Upper lobe of left lung (tissue), 6 donors: ENCODE data around the gene RNF41. TPM values are rescaled to one million over a fixed set of nuclear protein-coding genes. Genes with fewer than 3 reads are reported as not detected.

ENCODE experiments used
- ATAC-seq, 2 donors: fragments of 200-7000 bp; cut with Tn5 transposase; one replicate each; pipeline ENCODE4 v1.9.1; 2022; ENCODE audit warnings: mild to moderate bottlenecking in 2 of 2, moderate library complexity in 2 of 2; ENCODE audit not compliant: low FRiP score in 2 of 2
- DNase-seq, 2 donors: peaks; one replicate each; pipeline ENCODE4 v3.0.0-alpha.2; 2019 to 2020
- H3K27ac ChIP-seq, 4 donors: fragments of 200-600 bp; sonication (generic); one replicate each; pipeline ENCODE4 v1.5.1; 2016 to 2019
- H3K27me3 ChIP-seq, 4 donors: fragments of 200-600 bp; sonication (generic); one replicate each; pipeline ENCODE4 v1.5.1; 2017 to 2019
- H3K36me3 ChIP-seq, 4 donors: fragments of 200-600 bp; sonication (generic); one replicate each; pipeline ENCODE4 v1.5.1; 2016 to 2019
- H3K4me1 ChIP-seq, 4 donors: fragments of 200-600 bp; sonication (generic); one replicate each; pipeline ENCODE4 v1.5.1; 2018 to 2019
- H3K4me3 ChIP-seq, 4 donors: fragments of 200-600 bp; sonication (generic); one replicate each; pipeline ENCODE4 v1.5.1; 2017 to 2019; ENCODE audit warnings: mild to moderate bottlenecking in 2 of 4, moderate library complexity in 1 of 4
- H3K9me3 ChIP-seq, 4 donors: fragments of 200-600 bp; sonication (generic); one replicate each; pipeline ENCODE4 v1.5.1; 2018 to 2019
- EP300 ChIP-seq, 4 donors: sonication (generic); formaldehyde crosslinking; IDR thresholded peaks; one replicate each; pipeline ENCODE4 v1.5.1; 2017; ENCODE audit warnings: antibody characterized with exemption in 4 of 4, control low read depth in 2 of 4
- POLR2A ChIP-seq, 4 donors: fragments of 450-650 bp; IDR thresholded peaks; one replicate each; pipeline ENCODE4 v1.5.1; 2016 to 2017; ENCODE audit warnings: antibody characterized with exemption in 4 of 4, mild to moderate bottlenecking in 2 of 4
- POLR2AphosphoS5 ChIP-seq, 2 donors: sonication (generic); formaldehyde crosslinking; IDR thresholded peaks; one replicate each; pipeline ENCODE4 v1.5.1; 2017; ENCODE audit warnings: antibody characterized with exemption in 2 of 2
- WGBS, 2 donors: methylation state at CpG; one replicate each; pipeline ENCODE4 v1.1.5; 2017 to 2018; 5-methylcytosine and 5-hydroxymethylcytosine counted together
- total RNA-seq, 6 donors: library from RNA; depleted of rRNA in 4 of 6; stranded (reverse); fragments of >200 nt in 4 of 6; gene quantifications; one replicate each; pipeline versions ENCODE4 v1.1.0 to v1.2.1, GENCODE V29; 2016 to 2021
- TF ChIP-seq, protein P1 (sequence below), 6 experiments: fragments of 450-650 bp in 4 of 6; fragments of 200-600 bp in 2 of 6; sonication (generic) in 2 of 6; IDR thresholded peaks; one replicate each; pipeline ENCODE4 v1.5.1; 2016 to 2019; ENCODE audit warnings: antibody characterized with exemption in 6 of 6
- donor health status: DM: no; HTN: no; CAD: no; lungs with moderate emphysema.
- donor health status: DM: no; HTN: yes; CAD: no; lungs with severe emphysema.

The RNF41 gene
- total RNA-seq, 6 donors from 2014 or later: 38.8 to 94.3 (median 62.1) TPM

DNA sequence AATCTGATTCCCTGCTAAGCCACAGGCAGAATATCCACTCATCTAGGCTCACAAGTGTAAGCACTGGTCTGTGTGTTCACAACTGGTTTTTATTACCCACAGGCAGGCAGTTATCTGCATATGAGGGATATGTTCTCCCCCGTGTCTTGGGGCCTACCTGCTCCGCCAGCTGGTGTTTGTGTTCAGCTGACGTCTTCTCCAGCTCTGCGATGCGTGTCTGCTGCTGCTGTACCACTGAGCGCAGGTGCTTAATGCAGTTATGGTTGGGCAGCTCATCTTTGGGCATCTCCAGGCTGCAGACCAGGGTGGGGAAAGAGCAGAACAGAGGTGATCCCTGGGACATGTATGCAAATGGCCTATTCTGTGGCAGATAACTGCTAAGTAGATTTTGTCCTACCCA, 13.7 kb downstream of the RNF41 start:
- H3K27ac ChIP-seq: no peak overlapping the region
- no peaks in the 10 kb centered on the region for H3K27me3 ChIP-seq
- no peaks in the 10 kb centered on the region for H3K4me1 ChIP-seq
- TF ChIP-seq EP300 (IDR thresholded peaks at IDR 0.05) (no peak), POLR2A (IDR thresholded peaks at IDR 0.05) (no peak), POLR2AphosphoS5 (IDR thresholded peaks at IDR 0.05) (no peak)
- TF ChIP-seq, protein P1, sequence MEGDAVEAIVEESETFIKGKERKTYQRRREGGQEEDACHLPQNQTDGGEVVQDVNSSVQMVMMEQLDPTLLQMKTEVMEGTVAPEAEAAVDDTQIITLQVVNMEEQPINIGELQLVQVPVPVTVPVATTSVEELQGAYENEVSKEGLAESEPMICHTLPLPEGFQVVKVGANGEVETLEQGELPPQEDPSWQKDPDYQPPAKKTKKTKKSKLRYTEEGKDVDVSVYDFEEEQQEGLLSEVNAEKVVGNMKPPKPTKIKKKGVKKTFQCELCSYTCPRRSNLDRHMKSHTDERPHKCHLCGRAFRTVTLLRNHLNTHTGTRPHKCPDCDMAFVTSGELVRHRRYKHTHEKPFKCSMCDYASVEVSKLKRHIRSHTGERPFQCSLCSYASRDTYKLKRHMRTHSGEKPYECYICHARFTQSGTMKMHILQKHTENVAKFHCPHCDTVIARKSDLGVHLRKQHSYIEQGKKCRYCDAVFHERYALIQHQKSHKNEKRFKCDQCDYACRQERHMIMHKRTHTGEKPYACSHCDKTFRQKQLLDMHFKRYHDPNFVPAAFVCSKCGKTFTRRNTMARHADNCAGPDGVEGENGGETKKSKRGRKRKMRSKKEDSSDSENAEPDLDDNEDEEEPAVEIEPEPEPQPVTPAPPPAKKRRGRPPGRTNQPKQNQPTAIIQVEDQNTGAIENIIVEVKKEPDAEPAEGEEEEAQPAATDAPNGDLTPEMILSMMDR (IDR thresholded peaks at IDR 0.05): no peak
- no peaks in the 10 kb centered on the region for H3K9me3 ChIP-seq
- no peak for DNase-seq
- no peak for ATAC-seq
- no peak overlapping the region for H3K4me3 ChIP-seq
- peaks cover 52 to 88% (median 73%) of the 10 kb centered on the region in 4 donors for H3K36me3 ChIP-seq
- 91 to 99% methylated on average over 6 of the region's 6 CpGs for WGBS, 2 donors

DNA sequence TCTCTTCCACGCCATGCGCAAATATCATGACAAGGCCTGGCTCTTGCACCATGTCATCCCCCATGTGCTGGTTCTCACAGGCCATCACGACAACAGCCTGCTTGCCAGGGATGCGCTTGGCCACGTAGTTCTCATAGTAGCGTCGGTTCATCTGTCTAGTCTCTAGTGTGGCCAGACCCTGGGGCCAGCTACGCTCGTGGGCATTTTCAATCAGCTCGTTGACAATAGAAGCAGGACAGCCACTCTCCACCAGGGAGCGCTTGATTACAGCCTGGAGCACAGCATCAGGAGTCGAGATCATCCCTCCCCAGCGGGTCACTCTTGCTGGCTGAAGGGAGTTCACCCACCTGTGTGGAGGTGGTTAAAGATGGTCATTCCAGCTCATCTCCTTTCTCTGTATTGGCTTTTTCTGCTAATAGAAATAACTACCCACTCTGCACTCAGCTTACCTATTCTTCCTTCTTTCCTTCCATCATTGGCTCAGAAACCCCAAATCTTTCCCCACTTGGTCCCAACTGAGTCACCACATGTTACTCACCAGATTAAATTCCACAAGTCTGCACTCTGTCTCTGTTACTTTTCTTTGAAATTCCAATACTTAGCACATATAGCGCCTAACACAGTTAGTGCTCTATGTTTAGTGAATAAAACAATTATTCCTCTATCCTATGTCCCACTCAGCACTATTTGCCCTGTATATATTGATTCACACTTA, 15.1 kb downstream of the RNF41 start:
- H3K36me3 ChIP-seq: peaks cover 40 to 74% (median 59%) of the 10 kb centered on the region in 4 donors
- DNase-seq: peak in 1 of 2 donors; percentile 62
- peaks cover 0 to 4% (median 0%) of the 10 kb centered on the region in 4 donors for H3K4me1 ChIP-seq
- ATAC-seq: peak in 1 of 2 donors; percentile 82
- H3K4me3 ChIP-seq: no peak overlapping the region
- no peak overlapping the region for H3K27ac ChIP-seq
- H3K9me3 ChIP-seq: no peaks in the 10 kb centered on the region
- TF ChIP-seq EP300 (IDR thresholded peaks at IDR 0.05): no peak
- TF ChIP-seq POLR2A (IDR thresholded peaks at IDR 0.05): no peak
- TF ChIP-seq, protein P1 (IDR thresholded peaks at IDR 0.05): peak; percentile 35 to 63 (median 40)
- no peak for TF ChIP-seq POLR2AphosphoS5 (IDR thresholded peaks at IDR 0.05)
- WGBS, 2 donors: 72 to 79% methylated on average over 10 to 11 of the region's 14 CpGs
- H3K27me3 ChIP-seq: no peaks in the 10 kb centered on the region

DNA sequence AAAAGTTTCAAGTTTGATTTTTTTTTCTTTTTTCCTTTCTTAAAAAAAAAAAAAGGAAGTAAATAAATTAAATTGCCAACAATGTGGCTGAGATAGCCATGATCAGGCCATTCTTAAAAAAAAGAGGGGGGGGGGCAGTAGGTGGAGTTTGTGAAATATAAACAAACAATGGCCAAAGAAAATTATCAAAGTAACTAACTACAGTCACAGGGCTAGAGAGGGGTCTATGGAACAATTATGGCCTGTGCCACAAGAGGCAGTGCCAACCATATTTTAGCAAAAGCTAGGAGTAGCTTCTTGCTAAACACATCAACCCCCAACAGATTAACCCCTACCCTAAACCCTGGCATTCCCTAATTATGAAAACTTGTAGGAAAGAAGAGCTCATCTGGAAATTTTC, 16.3 kb downstream of the RNF41 start:
- TF ChIP-seq POLR2A (IDR thresholded peaks at IDR 0.05): no peak
- TF ChIP-seq EP300 (IDR thresholded peaks at IDR 0.05): no peak
- no peak for TF ChIP-seq POLR2AphosphoS5 (IDR thresholded peaks at IDR 0.05)
- TF ChIP-seq, protein P1 (IDR thresholded peaks at IDR 0.05): no peak
- peaks cover 32 to 62% (median 49%) of the 10 kb centered on the region in 4 donors for H3K36me3 ChIP-seq
- no peak overlapping the region for H3K4me3 ChIP-seq
- ATAC-seq: no peak
- H3K27me3 ChIP-seq: no peaks in the 10 kb centered on the region
- peaks cover 0 to 4% (median 0%) of the 10 kb centered on the region in 4 donors for H3K4me1 ChIP-seq
- H3K9me3 ChIP-seq: no peaks in the 10 kb centered on the region
- no peak for DNase-seq
- H3K27ac ChIP-seq: peak overlapping the region in 1 of 4 donors; percentile 16

DNA sequence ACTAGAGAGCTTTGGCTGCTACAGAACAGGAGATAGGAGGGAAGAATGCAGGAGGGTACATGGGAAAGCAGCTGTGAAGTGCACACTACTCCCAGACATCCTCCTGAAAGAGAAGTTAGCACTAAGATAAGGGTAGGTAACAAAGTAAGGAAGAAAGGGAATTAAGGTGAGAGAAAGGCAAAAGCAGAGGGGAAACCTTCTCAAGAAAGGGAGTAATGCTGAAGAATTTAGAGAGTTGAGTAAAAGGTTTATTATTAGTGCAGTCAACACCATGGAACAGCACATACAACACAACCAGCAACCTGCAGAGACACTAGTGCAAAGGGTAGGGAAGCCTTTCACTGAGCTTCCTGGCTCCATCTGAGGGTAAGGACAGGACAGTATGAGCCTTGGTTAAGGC, 17.4 kb downstream of the RNF41 start:
- no peak overlapping the region for H3K27ac ChIP-seq
- H3K4me3 ChIP-seq: no peak overlapping the region
- H3K27me3 ChIP-seq: no peaks in the 10 kb centered on the region
- no peaks in the 10 kb centered on the region for H3K9me3 ChIP-seq
- TF ChIP-seq POLR2AphosphoS5 (IDR thresholded peaks at IDR 0.05) (no peak), EP300 (IDR thresholded peaks at IDR 0.05) (no peak), POLR2A (IDR thresholded peaks at IDR 0.05) (no peak)
- TF ChIP-seq, protein P1 (IDR thresholded peaks at IDR 0.05): no peak
- DNase-seq: no peak
- H3K4me1 ChIP-seq: peaks cover 0 to 4% (median 0%) of the 10 kb centered on the region in 4 donors
- ATAC-seq: no peak
- peaks cover 24 to 50% (median 38%) of the 10 kb centered on the region in 4 donors for H3K36me3 ChIP-seq

DNA sequence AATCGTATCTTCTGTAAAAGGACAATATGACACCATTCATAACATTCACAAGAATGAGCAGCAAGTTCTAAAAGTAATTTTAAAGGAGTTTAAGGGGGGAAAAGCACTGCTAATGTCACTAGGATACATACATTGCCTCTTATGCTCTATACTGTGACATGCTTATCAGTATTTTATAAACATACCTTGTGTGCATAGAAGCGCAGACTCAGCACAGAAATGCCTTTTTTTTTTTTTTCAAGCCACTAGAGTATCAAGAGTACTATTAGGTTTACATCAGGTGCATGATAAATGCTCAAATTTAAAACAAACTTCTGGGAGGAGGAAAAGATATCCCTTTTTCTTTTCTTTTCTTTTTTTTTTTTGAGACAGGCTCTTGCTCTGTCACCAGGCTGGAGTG, 18.9 kb downstream of the RNF41 start:
- Histone ChIP-seq H3K27me3 (no peaks in the 10 kb centered on the region), H3K36me3 (peaks cover 19 to 36% (median 25%) of the 10 kb centered on the region in 4 donors), H3K4me3 (no peak overlapping the region), H3K9me3 (no peaks in the 10 kb centered on the region), H3K4me1 (peaks cover 0 to 4% (median 0%) of the 10 kb centered on the region in 4 donors), H3K27ac (peak overlapping the region in 1 of 4 donors; percentile 34)
- WGBS, 2 donors: 73 to 74% methylated on average over 2 of the region's 2 CpGs
- TF ChIP-seq POLR2A (IDR thresholded peaks at IDR 0.05) (no peak), EP300 (IDR thresholded peaks at IDR 0.05) (no peak), POLR2AphosphoS5 (IDR thresholded peaks at IDR 0.05) (no peak)
- TF ChIP-seq, protein P1 (IDR thresholded peaks at IDR 0.05): no peak
- DNase-seq (no peak), ATAC-seq (no peak)
